GM12874 (cell line): ENCODE data around the gene CUL3.

ENCODE experiments used
- CTCF ChIP-seq: IDR thresholded peaks from 2 replicates; pipeline ENCODE4 v1.5.1; 2011; ENCODE audit warnings: low read depth, mild to moderate bottlenecking, control low read depth, low read length, moderate library complexity; ENCODE audit not compliant: insufficient read depth

Gene CUL3

GRCh38 chr2:224444783-224445182, 140.4 kb downstream of the CUL3 start:
- TF ChIP-seq CTCF: no peak

- TF ChIP-seq CTCF: no peak
Measured at GRCh38 chr2:224444021-224444420, 141.1 kb downstream of the CUL3 start.

GRCh38 chr2:224442071-224442967, 142.8 kb downstream of the CUL3 start:
- no peak for TF ChIP-seq CTCF

GRCh38 chr2:224440988-224441387, 144.2 kb downstream of the CUL3 start:
- TF ChIP-seq CTCF: no peak

DNA sequence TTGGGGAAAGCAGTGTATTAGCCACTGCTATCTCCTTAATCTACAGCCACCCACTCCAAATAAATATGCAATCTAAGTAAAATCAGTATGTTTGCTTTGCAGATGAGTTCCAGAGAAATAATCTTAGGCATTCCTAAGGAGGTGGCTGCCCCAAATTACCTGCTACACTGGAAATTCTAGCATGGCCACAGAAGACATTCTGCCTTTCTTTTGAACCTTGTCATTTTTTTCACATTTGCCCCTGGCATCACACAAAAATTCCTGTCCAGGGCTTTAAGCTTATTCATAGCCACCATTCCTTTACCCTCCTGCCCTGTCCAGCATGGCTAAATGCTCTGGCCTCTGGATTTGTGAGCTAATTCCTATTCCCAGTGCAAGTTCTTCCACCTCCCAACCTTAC, 146.4 kb downstream of the CUL3 start:
- no peak for TF ChIP-seq CTCF

GRCh38 chr2:224436634-224437033, 148.5 kb downstream of the CUL3 start:
- no peak for TF ChIP-seq CTCF

DNA sequence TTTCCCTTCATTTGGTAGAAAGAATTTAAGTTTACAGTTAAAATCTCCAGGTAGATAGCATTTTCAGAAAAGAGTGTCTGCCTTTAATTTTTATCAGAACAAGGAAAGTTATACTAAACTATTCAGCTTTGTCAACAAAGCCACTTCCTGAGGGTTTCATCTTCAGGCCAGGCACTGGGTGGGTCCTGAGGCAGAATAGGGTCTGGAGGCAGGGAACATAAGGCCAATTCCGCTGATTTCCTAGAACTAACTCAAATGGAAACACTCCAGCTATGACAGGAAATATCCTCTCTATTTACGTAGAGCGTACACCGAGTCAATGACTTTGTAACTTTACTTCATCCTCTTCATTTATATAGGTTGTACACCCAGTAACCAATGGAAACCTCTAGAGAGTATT, 150.5 kb downstream of the CUL3 start:
- no peak for TF ChIP-seq CTCF
